SK-N-SH treated with all-trans-retinoic acid at 6 μM for 48 hours (cell line): ENCODE measurements around the gene HRH1.
A peak's percentile ranks its signal among the peaks of the same experiment; 100 is the strongest.

ENCODE experiments used
- ATAC-seq: fragments of 200-7000 bp; cut with Tn5 transposase; 3 replicates; pipeline ENCODE4 v1.9.1; 2020; ENCODE audit warnings: mild to moderate bottlenecking, moderate library complexity
- ARNTL ChIP-seq: fragments of 450-650 bp; formaldehyde crosslinking; IDR thresholded peaks from 2 replicates; pipeline ENCODE4 v1.5.0; 2020; ENCODE audit warnings: low read depth, mild to moderate bottlenecking, moderate library complexity, borderline replicate concordance
- BACH2 ChIP-seq: fragments of 250-450 bp; sonication (Bioruptor Pico); IDR thresholded peaks from 2 replicates; pipeline ENCODE4 v1.9.0; 2021; ENCODE audit warnings: mild to moderate bottlenecking, borderline replicate concordance
- CREB5 ChIP-seq: fragments of 250-450 bp; sonication (Bioruptor Pico); IDR thresholded peaks from 2 replicates; pipeline ENCODE4 v1.5.1; 2020; ENCODE audit warnings: low read depth, mild to moderate bottlenecking, moderate library complexity
- CSDC2 ChIP-seq: fragments of 250-450 bp; sonication (Bioruptor Pico); IDR thresholded peaks from 2 replicates; pipeline ENCODE4 v1.5.0; 2020; ENCODE audit warnings: mild to moderate bottlenecking, moderate library complexity
- ESRRG ChIP-seq: fragments of 250-450 bp; sonication (Bioruptor Pico); IDR thresholded peaks from 2 replicates; pipeline ENCODE4 v1.6.1; 2021; ENCODE audit warnings: mild to moderate bottlenecking
- GLIS3 ChIP-seq: fragments of 250-450 bp; sonication (Bioruptor Pico); IDR thresholded peaks from 2 replicates; pipeline ENCODE4 v1.5.0; 2020; ENCODE audit warnings: mild to moderate bottlenecking, moderate library complexity
- ISL1 ChIP-seq: fragments of 250-450 bp; sonication (Bioruptor Pico); IDR thresholded peaks from 2 replicates; pipeline ENCODE4 v2.1.2; 2022; ENCODE audit warnings: mild to moderate bottlenecking, moderate library complexity
- OSR1 ChIP-seq: fragments of 250-450 bp; sonication (Bioruptor Pico); IDR thresholded peaks from 2 replicates; pipeline ENCODE4 v1.8.0; 2022; ENCODE audit warnings: moderate library complexity, mild to moderate bottlenecking, inconsistent platforms
- PATZ1 ChIP-seq: fragments of 250-450 bp; sonication (Bioruptor Pico); IDR thresholded peaks from 2 replicates; pipeline ENCODE4 v1.8.0; 2020; ENCODE audit warnings: mild to moderate bottlenecking, moderate library complexity, borderline replicate concordance
- POU6F1 ChIP-seq: fragments of 250-450 bp; sonication (Bioruptor Pico); IDR thresholded peaks from 2 replicates; pipeline ENCODE4 v1.8.0; 2021; ENCODE audit warnings: low read depth, mild to moderate bottlenecking, moderate library complexity, borderline replicate concordance
- PPARA ChIP-seq: fragments of 250-450 bp; sonication (Bioruptor Pico); IDR thresholded peaks from 2 replicates; pipeline ENCODE4 v1.5.0; 2020; ENCODE audit warnings: mild to moderate bottlenecking, borderline replicate concordance
- RARB ChIP-seq: fragments of 250-450 bp; sonication (Bioruptor Pico); IDR thresholded peaks from 2 replicates; pipeline ENCODE4 v1.8.0; 2021; ENCODE audit warnings: mild to moderate bottlenecking, moderate library complexity
- SNAI2 ChIP-seq: fragments of 250-450 bp; sonication (Bioruptor Pico); IDR thresholded peaks from 2 replicates; pipeline ENCODE4 v1.5.0; 2020; ENCODE audit warnings: mild to moderate bottlenecking, moderate library complexity
- TOX ChIP-seq: fragments of 250-450 bp; sonication (Bioruptor Pico); IDR thresholded peaks from 2 replicates; pipeline ENCODE4 v1.8.0; 2021; ENCODE audit warnings: mild to moderate bottlenecking, moderate library complexity, borderline replicate concordance
- TSHZ2 ChIP-seq: fragments of 250-450 bp; sonication (Bioruptor Pico); IDR thresholded peaks from 2 replicates; pipeline ENCODE4 v1.5.0; 2020; ENCODE audit warnings: mild to moderate bottlenecking, moderate library complexity
- ZC3H10 ChIP-seq: fragments of 250-450 bp; sonication (Bioruptor Pico); IDR thresholded peaks from 2 replicates; pipeline ENCODE4 v1.5.1; 2021; ENCODE audit warnings: mild to moderate bottlenecking, moderate library complexity
- ZFP3 ChIP-seq: fragments of 250-450 bp; sonication (Bioruptor Pico); IDR thresholded peaks from 2 replicates; pipeline ENCODE4 v1.5.0; 2020; ENCODE audit warnings: mild to moderate bottlenecking, moderate library complexity
- ZFP30 ChIP-seq: fragments of 450-650 bp; formaldehyde crosslinking; IDR thresholded peaks from 2 replicates; pipeline ENCODE4 v1.5.0; 2022; ENCODE audit warnings: mild to moderate bottlenecking, moderate library complexity
- ZNF565 ChIP-seq: fragments of 450-650 bp; formaldehyde crosslinking; conservative IDR thresholded peaks from 2 replicates; pipeline ENCODE4 v1.5.0; 2020; ENCODE audit warnings: low read depth, mild to moderate bottlenecking, moderate library complexity
- ZNF70 ChIP-seq: fragments of 450-650 bp; formaldehyde crosslinking; IDR thresholded peaks from 2 replicates; pipeline ENCODE4 v1.5.0; 2020; ENCODE audit warnings: mild to moderate bottlenecking, moderate library complexity
- ZNF8 ChIP-seq: fragments of 450-650 bp; formaldehyde crosslinking; IDR thresholded peaks from 2 replicates; pipeline ENCODE4 v1.5.0; 2020; ENCODE audit warnings: mild to moderate bottlenecking, moderate library complexity

Gene HRH1

GRCh38 chr3:11236588-11237461 lies 82.5 kb downstream of the HRH1 start:
- TF ChIP-seq BACH2 (CRISPR knock-in tag) (no peak), ZFP3 (CRISPR knock-in tag) (no peak), ARNTL (CRISPR knock-in tag) (no peak), CSDC2 (no peak), ESRRG (CRISPR knock-in tag) (no peak), ZNF565 (CRISPR knock-in tag) (no peak), ZC3H10 (CRISPR knock-in tag) (no peak), SNAI2 (CRISPR knock-in tag) (no peak), ZFP30 (CRISPR knock-in tag) (no peak), PPARA (CRISPR knock-in tag) (no peak), ZNF8 (no peak), TSHZ2 (CRISPR knock-in tag) (no peak), POU6F1 (CRISPR knock-in tag) (no peak), GLIS3 (CRISPR knock-in tag) (no peak), OSR1 (no peak), ZNF70 (CRISPR knock-in tag) (no peak)
- TF ChIP-seq, all 23 proteins: peak for 0
- peak; percentile 44; the same call in 2 of the 3 replicates for ATAC-seq

GRCh38 chr3:11238060-11238459 lies 83.8 kb downstream of the HRH1 start:
- no peak for TF ChIP-seq RARB (CRISPR knock-in tag)
- no peak for TF ChIP-seq TSHZ2 (CRISPR knock-in tag)
- 0 out of 2 replicates have a peak, but pooled peaks have one; percentile 54 for TF ChIP-seq SNAI2 (CRISPR knock-in tag)
- TF ChIP-seq ARNTL (CRISPR knock-in tag) = no peak
- no peak for TF ChIP-seq ESRRG (CRISPR knock-in tag)
- no peak for TF ChIP-seq ZC3H10 (CRISPR knock-in tag)
- TF ChIP-seq TOX (CRISPR knock-in tag) = no peak
- no peak for TF ChIP-seq ZFP3 (CRISPR knock-in tag)
- no peak for TF ChIP-seq OSR1
- TF ChIP-seq PATZ1 = peak; percentile 64; the same call in 1 of the 2 replicates
- no peak for TF ChIP-seq BACH2 (CRISPR knock-in tag)
- TF ChIP-seq CSDC2 = no peak
- TF ChIP-seq ISL1 (CRISPR knock-in tag) = peak; percentile 45
- no peak for TF ChIP-seq CREB5 (CRISPR knock-in tag)
- no peak for TF ChIP-seq ZNF565 (CRISPR knock-in tag)
- no peak for TF ChIP-seq ZNF8
- ATAC-seq = peak; percentile 94
